GM21717 (cell line): ENCODE results near the gene SLIT2.

Experiments used
- ATAC-seq: cut with Tn5 transposase; IDR thresholded peaks from one replicate; pipeline ENCODE4 v1.9.1; 2021; ENCODE audit warnings: mild to moderate bottlenecking, moderate library complexity; ENCODE audit not compliant: unreplicated experiment

The SLIT2 gene

GRCh38 chr4:20262221-20262620 is 10.5 kb downstream of the SLIT2 start:
- ATAC-seq: no peak

DNA sequence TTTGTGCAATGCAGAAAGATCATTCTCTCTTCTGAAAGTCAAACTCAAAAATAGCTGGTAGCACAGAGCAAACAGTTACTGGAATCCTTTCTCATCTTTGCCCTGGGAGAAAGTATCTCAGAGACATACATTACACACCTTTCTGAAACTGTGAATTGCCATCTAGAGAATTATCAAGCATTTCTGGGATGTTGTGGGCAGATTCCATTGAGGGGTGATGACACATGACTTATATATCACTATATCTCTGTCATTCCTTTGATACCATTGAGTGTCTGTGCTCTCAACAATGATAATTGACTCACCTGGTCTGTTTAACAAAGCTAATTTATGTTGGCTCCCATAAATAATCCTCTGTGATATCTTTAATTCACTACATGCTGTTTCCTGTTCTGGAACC is 13.0 kb downstream of the SLIT2 start:
- no peak for ATAC-seq

- ATAC-seq: no peak
Observed at GRCh38 chr4:20265726-20266125, 14.0 kb downstream of the SLIT2 start.

DNA sequence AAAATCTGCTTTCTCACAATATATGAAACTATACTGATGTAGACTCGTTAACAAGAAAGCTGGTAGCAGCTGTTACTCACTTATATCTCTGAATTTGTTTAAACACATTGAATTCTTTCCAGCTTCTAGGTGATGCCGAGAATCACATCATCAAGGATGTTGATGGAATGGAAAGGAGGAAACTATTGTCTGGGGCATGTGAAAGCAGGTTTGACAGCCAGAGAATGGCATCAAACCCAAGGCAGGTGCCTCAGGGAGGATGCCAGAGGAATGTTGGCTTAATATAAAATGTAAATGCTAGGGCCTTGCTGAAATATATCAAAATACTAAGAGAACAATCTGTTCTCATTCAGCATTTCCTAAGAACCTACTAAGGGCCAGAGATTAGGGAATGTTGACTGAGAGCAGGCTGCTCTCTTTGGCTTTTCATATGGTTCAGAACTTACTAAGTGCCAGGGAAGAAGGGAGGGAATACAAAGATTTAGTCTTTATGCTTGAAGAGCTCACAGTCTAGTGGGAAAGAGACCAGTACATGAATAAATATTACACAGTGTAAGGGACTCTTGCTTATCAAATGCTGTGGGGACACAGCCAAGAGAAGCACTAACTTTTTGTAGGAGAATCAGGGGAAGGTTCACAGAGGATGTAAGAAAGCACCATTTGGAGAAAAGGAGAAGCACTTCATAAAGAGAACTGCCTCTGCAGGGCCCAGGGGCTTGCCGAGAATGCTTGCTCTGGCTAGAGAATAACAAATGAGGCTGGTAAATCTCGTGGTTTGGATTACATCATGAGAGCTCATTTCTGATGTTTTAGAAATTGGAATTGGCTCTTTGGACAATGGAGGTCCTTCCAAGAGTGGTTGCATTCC is 14.7 kb downstream of the SLIT2 start:
- ATAC-seq: no peak

DNA sequence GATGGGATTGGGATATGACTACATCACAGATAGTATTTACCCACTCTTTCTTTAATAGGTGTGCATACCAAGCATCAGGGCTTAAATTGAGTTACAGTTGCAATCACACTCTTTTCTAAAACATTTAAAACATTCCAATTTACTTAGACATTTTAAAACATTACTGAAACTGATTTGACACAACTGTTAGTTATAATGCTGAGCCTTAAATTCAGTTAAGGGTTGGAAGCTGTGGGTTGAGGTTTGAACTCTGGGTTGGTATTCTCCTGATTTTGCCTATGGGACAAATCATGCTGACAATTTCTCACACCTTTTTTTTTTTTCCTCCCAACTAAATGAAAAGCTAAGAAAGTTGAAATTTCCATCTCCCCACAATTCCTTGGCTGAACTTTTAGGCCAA is 16.3 kb downstream of the SLIT2 start:
- ATAC-seq: no peak

GRCh38 chr4:20269320-20269719 is 17.6 kb downstream of the SLIT2 start:
- no peak for ATAC-seq

DNA sequence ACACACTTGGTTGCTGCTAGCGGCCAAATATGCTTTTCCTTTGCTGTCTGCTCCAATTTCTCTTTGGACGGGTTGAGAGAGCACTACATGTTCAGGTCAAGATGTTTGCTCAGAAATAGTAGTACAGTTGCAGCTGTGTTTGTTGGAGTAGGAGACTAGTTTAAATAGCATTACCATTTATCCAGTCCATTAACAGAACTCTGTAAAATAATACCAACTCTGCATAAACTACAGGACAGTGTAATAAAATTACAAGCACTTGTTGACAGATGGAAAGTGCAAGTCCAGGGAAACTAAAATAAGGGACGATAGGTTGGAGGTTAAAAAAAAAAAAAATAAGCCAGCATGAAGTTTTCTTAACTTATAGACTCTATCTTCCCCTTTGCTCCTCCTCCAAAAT is 20.2 kb downstream of the SLIT2 start:
- no peak for ATAC-seq

- ATAC-seq: no peak
Observed at GRCh38 chr4:20272411-20272872, 20.7 kb downstream of the SLIT2 start.

- ATAC-seq: no peak
Observed at GRCh38 chr4:20273793-20274192, 22.1 kb downstream of the SLIT2 start.

GRCh38 chr4:20276848-20277247 is 25.1 kb downstream of the SLIT2 start:
- ATAC-seq: no peak

GRCh38 chr4:20278195-20278594 is 26.5 kb downstream of the SLIT2 start:
- ATAC-seq: no peak

DNA sequence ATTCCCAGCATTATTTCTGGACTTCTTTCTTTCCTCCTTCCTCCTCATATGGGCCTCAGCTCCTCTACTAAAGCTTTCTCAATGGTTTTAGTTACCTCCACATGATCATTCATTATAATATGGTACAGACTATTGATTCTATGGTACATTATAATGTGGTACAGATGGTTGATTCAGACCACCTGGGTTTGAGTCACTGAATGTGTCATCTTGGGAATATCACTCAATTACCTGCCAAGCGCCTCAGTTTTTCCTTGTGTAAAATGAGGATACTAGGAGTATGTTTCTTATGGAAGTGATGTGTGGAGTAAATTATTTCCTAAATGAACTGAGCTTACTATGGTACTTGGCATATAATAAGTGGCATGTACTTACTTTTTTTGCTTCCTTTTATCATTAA is 27.7 kb downstream of the SLIT2 start:
- no peak for ATAC-seq

- ATAC-seq: no peak
Observed at GRCh38 chr4:20281453-20281852, 29.7 kb downstream of the SLIT2 start.

- ATAC-seq: no peak
Observed at GRCh38 chr4:20283039-20283438, 31.3 kb downstream of the SLIT2 start.

DNA sequence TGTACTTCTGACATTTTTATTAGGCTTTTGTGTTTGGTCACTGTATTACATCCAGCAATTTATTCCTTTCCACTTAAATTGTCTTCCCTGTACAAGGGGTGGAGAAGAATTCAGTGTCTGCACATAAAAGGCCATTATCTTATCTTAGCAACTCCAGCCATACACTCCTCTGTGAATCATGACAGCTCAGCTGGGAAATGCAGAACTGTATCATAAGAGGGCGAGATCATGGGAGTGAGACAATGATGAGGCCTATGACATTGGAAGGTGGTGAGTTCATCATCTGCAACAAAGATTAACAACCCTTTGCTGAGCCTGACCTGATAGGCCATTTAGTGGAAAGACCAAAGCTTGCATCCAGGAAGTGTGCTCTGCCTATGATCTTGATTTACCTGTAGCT is 33.3 kb downstream of the SLIT2 start:
- no peak for ATAC-seq

DNA sequence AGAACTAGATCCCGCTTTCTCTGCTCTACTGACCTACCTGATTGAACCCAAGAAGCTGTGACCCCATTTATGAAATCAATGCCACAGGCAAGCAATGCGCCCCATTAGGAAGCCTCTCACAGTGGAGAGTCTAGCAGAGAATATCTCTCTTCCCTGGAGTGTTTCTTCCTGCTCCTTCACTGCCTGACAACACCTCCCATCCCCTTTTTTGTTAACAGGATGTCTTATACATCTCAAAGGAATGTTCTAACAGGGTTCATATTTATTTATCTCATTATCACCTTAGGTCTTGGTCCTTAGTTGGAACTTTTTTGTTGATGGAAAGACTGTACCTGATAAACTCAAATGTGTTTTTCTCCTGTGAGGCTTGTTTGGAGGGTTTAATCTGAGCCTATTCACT is 35.5 kb downstream of the SLIT2 start:
- ATAC-seq: no peak

DNA sequence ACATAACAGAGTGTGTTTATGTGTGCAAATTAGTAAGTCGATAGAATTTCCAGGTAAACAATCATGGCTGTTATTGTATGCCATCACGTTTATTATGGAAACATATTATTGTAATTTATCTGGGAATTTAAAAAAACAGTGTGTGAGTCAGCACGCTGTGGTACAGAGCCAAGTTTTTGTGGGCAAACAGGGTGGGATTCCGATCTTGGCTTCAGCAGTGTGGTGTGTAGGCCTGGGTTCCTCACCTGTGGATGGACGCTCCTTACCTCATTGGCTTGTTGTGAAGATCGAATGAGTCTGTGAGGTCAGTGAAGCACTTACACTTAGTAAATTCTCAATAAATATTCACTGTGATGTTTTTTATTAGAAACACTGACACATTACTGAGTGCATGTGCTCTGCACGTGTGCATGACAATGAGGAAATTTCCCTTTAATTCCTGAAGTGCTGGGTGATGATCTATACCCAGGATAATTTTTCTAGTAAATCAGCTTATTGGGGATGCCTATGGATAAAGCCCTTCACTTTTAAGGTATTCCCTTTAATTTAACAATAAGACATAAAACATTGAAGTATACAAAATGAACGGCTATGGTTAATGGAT is 36.4 kb downstream of the SLIT2 start:
- ATAC-seq: no peak

DNA sequence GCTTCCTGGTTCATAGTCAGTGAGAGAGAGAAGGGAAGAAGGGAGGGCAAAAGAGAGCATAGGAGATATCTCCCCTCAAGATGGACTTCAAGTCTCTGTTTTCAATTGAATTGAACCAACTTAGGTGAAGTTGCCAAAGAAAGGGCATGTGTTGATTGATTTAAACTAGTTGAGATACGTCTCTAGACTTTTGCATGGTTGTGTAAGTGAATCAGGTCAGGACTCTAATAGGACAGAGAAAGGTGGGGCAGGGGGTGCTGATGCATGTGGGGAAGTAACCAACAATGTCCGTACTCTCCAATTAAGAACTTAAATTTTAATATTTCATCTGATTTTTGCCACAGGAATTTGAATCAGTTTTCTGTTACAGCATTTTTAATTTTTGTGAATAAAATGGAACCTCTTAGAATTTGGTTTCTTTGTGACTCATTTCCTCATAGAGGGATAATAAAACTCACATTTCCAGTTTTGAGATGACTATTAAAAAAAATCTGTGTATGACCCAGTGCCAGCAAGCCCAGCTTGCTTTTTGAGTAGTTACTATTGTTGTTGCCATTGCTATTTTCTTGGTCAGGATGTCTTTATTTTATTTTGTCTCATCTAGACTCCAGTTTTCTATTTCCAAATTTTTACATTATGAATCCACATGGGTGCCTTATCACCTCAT is 37.3 kb downstream of the SLIT2 start:
- no peak for ATAC-seq

GRCh38 chr4:20289782-20290181 is 38.1 kb downstream of the SLIT2 start:
- ATAC-seq: no peak

DNA sequence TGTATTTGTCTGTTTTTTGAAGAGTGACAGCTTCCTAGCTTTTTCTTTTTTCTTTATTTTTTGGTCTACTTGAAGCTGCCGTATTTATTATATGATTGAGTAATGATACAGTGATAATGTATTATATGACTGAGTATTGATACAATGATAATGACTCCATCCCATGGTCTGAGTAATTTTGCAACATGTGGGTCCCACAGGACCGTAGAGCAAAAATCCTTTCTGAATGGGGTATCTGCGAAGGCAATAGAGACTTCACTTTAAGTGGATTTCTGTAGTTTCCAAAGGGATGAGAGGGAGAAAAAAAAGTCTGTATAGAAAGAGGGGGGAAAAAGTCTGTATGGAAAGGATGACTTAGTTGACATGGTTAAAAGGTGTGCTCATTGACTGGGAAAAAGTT is 41.0 kb downstream of the SLIT2 start:
- no peak for ATAC-seq

DNA sequence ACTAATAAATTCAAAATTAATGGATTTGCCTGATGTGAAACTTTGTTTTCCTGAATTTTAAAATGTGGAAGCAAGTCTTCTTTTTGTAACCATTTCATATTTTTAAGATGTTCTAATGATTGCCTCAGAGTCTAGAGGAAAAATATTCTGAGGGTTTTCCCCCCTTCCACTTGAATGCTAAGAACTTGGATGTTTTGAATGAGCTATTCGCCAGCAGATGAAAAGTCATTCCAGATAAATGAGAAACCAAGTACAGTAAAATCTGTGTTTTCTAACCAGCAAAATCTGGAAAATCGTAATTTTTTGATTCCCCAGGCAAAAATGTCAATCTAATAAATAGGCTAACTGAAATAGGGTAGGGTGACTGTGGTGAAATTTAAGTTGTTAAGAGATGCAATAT is 45.6 kb downstream of the SLIT2 start:
- ATAC-seq: no peak

DNA sequence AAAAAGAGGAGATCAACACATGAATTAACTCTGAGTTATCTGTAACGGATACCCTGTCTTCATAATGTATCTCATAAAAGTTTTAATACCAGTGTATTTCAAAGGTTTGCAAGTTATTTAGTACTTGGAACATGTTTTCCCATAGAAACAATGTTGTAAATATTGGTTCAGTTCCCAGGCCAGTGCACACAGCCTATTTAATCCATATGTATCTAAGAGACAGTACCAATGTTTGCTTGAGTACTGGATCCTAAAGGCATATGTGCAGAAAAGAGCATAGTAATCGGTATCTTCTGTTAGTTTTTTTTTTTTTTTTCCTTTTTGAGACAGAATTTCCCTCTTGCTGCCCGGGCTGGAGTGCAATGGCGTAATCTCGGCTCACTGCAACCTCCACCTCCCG is 46.1 kb downstream of the SLIT2 start:
- no peak for ATAC-seq
